ENCODE data around the gene TES. TPM values are rescaled to one million over a fixed set of nuclear protein-coding genes. Genes with fewer than 3 reads are reported as not detected.
"Not testable (repeated sequence)": the region's sequence is repeated elsewhere in the genome, so short reads cannot be mapped to it uniquely, and the experiment has no call there.

TES gene
- polyA plus RNA-seq, 1 donor from 2014 or later: 38.0 TPM

DNA sequence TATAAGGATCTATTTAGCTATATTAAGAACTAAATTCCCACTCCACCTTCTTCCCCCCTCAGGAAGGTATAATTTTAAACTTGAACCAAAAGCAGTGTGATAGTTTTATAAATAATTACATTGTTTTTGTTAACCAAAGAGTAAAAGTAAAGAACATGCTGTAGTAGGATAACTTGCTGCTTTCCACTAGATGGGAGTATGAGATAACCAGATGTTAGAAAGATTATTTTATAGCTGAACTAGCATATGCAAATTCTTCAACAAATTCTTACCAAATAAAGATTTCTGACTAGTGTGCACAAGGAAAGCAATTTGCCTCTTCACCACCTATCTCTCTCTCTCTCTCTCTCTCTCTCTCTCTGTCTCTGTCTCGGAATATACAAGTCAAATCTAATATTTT, 31.8 kb downstream of the TES start:
- Histone ChIP-seq H2AFZ (ENCODE audit: low read depth, low read length) (no peak overlapping the region), H3K79me2 (replicated peaks; ENCODE audit: insufficient read depth, low read length) (no peaks in the 10 kb centered on the region), H3K4me2 (ENCODE audit: low read length) (no peak overlapping the region), H3K9me3 (ENCODE audit: low read length) (peaks cover 4% of the 10 kb centered on the region), H3K27me3 (ENCODE audit: insufficient read depth, low read depth, low read length) (no peaks in the 10 kb centered on the region), H4K20me1 (ENCODE audit: insufficient read depth) (no peaks in the 10 kb centered on the region), H3K27ac (ENCODE audit: low read length) (no peak overlapping the region), H3K36me3 (ENCODE audit: insufficient read depth, low read length) (no peaks in the 10 kb centered on the region), H3F3A (ENCODE audit: insufficient read depth, low read length, poor library complexity, severe bottlenecking) (no peaks in the 10 kb centered on the region), H3K9me2 (ENCODE audit: insufficient read depth, low read length) (no peaks in the 10 kb centered on the region), H3K9ac (ENCODE audit: low read length) (no peak overlapping the region), H3K4me3 (ENCODE audit: low read length) (no peak overlapping the region)
- TF ChIP-seq RAD21 (conservative IDR thresholded peaks at IDR 0.05) (no peak), EP300 (conservative IDR thresholded peaks at IDR 0.05; ENCODE audit: poor library complexity, severe bottlenecking) (no peak), TAF1 (IDR thresholded peaks at IDR 0.05; ENCODE audit: low read depth) (no peak), MXI1 (conservative IDR thresholded peaks at IDR 0.05; ENCODE audit: poor library complexity, severe bottlenecking) (no peak), POLR2AphosphoS5 (IDR thresholded peaks at IDR 0.05) (no peak), EZH2 (IDR thresholded peaks at IDR 0.05; ENCODE audit: borderline replicate concordance, insufficient read depth, low read length, poor library complexity, severe bottlenecking) (no peak)

DNA sequence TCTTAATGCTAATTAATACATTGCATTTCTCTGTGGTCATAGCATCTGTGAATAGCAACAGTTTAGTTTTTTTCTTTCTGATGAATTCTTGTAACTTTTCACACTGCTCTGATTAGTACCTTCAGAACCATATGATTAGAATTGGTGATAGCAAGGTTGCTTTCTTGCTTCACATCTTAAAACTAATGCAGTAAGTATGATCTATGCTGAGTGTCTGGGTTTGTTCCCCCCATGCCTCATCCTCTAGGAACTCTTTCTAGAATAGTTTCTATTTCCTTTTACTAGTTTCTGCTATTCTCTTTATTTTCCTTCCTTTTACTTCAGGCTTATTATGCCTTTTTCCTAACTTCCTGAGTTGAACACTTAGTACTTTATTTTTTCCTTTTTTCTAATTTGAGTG, 32.4 kb downstream of the TES start:
- peaks cover 4% of the 10 kb centered on the region for H3K9me3 ChIP-seq (ENCODE audit: low read length)
- H3K4me2 ChIP-seq (ENCODE audit: low read length): no peak overlapping the region
- no peaks in the 10 kb centered on the region for H3F3A ChIP-seq (ENCODE audit: insufficient read depth, low read length, poor library complexity, severe bottlenecking)
- TF ChIP-seq POLR2AphosphoS5 (IDR thresholded peaks at IDR 0.05) (no peak), EP300 (conservative IDR thresholded peaks at IDR 0.05; ENCODE audit: poor library complexity, severe bottlenecking) (no peak), MXI1 (conservative IDR thresholded peaks at IDR 0.05; ENCODE audit: poor library complexity, severe bottlenecking) (no peak), EZH2 (IDR thresholded peaks at IDR 0.05; ENCODE audit: borderline replicate concordance, insufficient read depth, low read length, poor library complexity, severe bottlenecking) (no peak), TAF1 (IDR thresholded peaks at IDR 0.05; ENCODE audit: low read depth) (no peak), RAD21 (conservative IDR thresholded peaks at IDR 0.05) (no peak), SMC3 (conservative IDR thresholded peaks at IDR 0.05; ENCODE audit: poor library complexity) (no peak)
- TF ChIP-seq, protein P1, sequence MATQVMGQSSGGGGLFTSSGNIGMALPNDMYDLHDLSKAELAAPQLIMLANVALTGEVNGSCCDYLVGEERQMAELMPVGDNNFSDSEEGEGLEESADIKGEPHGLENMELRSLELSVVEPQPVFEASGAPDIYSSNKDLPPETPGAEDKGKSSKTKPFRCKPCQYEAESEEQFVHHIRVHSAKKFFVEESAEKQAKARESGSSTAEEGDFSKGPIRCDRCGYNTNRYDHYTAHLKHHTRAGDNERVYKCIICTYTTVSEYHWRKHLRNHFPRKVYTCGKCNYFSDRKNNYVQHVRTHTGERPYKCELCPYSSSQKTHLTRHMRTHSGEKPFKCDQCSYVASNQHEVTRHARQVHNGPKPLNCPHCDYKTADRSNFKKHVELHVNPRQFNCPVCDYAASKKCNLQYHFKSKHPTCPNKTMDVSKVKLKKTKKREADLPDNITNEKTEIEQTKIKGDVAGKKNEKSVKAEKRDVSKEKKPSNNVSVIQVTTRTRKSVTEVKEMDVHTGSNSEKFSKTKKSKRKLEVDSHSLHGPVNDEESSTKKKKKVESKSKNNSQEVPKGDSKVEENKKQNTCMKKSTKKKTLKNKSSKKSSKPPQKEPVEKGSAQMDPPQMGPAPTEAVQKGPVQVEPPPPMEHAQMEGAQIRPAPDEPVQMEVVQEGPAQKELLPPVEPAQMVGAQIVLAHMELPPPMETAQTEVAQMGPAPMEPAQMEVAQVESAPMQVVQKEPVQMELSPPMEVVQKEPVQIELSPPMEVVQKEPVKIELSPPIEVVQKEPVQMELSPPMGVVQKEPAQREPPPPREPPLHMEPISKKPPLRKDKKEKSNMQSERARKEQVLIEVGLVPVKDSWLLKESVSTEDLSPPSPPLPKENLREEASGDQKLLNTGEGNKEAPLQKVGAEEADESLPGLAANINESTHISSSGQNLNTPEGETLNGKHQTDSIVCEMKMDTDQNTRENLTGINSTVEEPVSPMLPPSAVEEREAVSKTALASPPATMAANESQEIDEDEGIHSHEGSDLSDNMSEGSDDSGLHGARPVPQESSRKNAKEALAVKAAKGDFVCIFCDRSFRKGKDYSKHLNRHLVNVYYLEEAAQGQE (IDR thresholded peaks at IDR 0.05; ENCODE audit: borderline replicate concordance): no peak
- TF ChIP-seq, protein P2, sequence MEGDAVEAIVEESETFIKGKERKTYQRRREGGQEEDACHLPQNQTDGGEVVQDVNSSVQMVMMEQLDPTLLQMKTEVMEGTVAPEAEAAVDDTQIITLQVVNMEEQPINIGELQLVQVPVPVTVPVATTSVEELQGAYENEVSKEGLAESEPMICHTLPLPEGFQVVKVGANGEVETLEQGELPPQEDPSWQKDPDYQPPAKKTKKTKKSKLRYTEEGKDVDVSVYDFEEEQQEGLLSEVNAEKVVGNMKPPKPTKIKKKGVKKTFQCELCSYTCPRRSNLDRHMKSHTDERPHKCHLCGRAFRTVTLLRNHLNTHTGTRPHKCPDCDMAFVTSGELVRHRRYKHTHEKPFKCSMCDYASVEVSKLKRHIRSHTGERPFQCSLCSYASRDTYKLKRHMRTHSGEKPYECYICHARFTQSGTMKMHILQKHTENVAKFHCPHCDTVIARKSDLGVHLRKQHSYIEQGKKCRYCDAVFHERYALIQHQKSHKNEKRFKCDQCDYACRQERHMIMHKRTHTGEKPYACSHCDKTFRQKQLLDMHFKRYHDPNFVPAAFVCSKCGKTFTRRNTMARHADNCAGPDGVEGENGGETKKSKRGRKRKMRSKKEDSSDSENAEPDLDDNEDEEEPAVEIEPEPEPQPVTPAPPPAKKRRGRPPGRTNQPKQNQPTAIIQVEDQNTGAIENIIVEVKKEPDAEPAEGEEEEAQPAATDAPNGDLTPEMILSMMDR (IDR thresholded peaks at IDR 0.05; ENCODE audit: poor library complexity, severe bottlenecking): no peak
- H2AFZ ChIP-seq (ENCODE audit: low read depth, low read length): no peak overlapping the region
- no peak overlapping the region for H3K4me3 ChIP-seq (ENCODE audit: low read length)
- H3K9me2 ChIP-seq (ENCODE audit: insufficient read depth, low read length): no peaks in the 10 kb centered on the region
- no peak overlapping the region for H3K9ac ChIP-seq (ENCODE audit: low read length)
- H3K79me2 ChIP-seq (replicated peaks; ENCODE audit: insufficient read depth, low read length): no peaks in the 10 kb centered on the region
- H3K27ac ChIP-seq (ENCODE audit: low read length): no peak overlapping the region
- no peaks in the 10 kb centered on the region for H3K36me3 ChIP-seq (ENCODE audit: insufficient read depth, low read length)
- no peaks in the 10 kb centered on the region for H4K20me1 ChIP-seq (ENCODE audit: insufficient read depth)
- H3K27me3 ChIP-seq (ENCODE audit: insufficient read depth, low read depth, low read length): no peaks in the 10 kb centered on the region

DNA sequence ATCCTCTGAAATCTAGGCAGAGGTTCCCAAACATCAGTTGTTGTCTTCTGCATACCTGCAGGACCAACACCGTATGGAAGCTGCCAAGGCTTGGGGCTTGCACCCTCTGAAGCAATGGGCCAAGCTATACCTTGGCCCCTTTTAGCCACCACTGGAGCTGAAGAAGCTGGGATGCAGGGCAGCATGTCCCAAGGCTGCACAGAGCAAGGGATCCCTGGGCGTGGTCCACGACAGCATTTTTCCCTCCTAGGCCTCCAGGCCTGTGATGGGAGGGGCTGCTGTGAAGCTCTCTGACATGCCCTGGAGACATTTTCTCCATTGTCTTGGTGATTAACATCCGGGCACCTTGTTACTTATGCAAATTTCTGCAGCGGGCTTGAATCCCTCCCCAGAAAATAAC, 34.5 kb downstream of the TES start:
- not testable (repeated sequence) for H4K20me1 ChIP-seq (ENCODE audit: insufficient read depth)

More for the DNA sequence above, 34.5 kb downstream of the TES start:
- not testable (repeated sequence) for H3K79me2 ChIP-seq (replicated peaks; ENCODE audit: insufficient read depth, low read length); H3K36me3 ChIP-seq (ENCODE audit: insufficient read depth, low read length); H3F3A ChIP-seq (ENCODE audit: insufficient read depth, low read length, poor library complexity, severe bottlenecking); H3K9me3 ChIP-seq (ENCODE audit: low read length); H2AFZ ChIP-seq (ENCODE audit: low read depth, low read length); H3K4me3 ChIP-seq (ENCODE audit: low read length); H3K9me2 ChIP-seq (ENCODE audit: insufficient read depth, low read length); H3K4me2 ChIP-seq (ENCODE audit: low read length); H3K9ac ChIP-seq (ENCODE audit: low read length); H3K27ac ChIP-seq (ENCODE audit: low read length); H3K27me3 ChIP-seq (ENCODE audit: insufficient read depth, low read depth, low read length)

Data from neural cell (in vitro differentiated cells).